Kidney epithelial cell (primary cell): ENCODE results near the gene USP47. TPM values are rescaled to one million over a fixed set of nuclear protein-coding genes. Genes with fewer than 3 reads are reported as not detected.

Experiments used
- DNase-seq: peaks from one replicate; pipeline ENCODE4 v3.0.0-alpha.2; 2010; ENCODE audit warnings: low read depth
- H3K27me3 ChIP-seq: 2 replicates; pipeline ENCODE4 v1.6.0; 2011; ENCODE audit warnings: low read length; ENCODE audit not compliant: control insufficient read depth, insufficient read depth
- H3K36me3 ChIP-seq: 2 replicates; pipeline ENCODE4 v1.5.1; 2011; ENCODE audit warnings: low read length; ENCODE audit not compliant: control insufficient read depth, insufficient read depth
- H3K4me3 ChIP-seq: 2 replicates; pipeline ENCODE4 v1.5.1; 2011; ENCODE audit warnings: low read depth, mild to moderate bottlenecking, control low read depth, low read length
- total RNA-seq: library from RNA; depleted of rRNA; stranded (reverse); fragments of >200 nt; gene quantifications from 2 replicates; pipeline ENCODE4 v1.2.3, GENCODE V29; 2015
- TF ChIP-seq, protein P1 (sequence below): IDR thresholded peaks from 2 replicates; pipeline ENCODE4 v1.5.1; 2011; ENCODE audit warnings: mild to moderate bottlenecking, moderate library complexity, low read length, control low read depth, inconsistent platforms; ENCODE audit not compliant: insufficient read depth, poor library complexity, severe bottlenecking

Gene USP47
- total RNA-seq, 1 donor from 2014 or later, result 46.3 TPM

DNA sequence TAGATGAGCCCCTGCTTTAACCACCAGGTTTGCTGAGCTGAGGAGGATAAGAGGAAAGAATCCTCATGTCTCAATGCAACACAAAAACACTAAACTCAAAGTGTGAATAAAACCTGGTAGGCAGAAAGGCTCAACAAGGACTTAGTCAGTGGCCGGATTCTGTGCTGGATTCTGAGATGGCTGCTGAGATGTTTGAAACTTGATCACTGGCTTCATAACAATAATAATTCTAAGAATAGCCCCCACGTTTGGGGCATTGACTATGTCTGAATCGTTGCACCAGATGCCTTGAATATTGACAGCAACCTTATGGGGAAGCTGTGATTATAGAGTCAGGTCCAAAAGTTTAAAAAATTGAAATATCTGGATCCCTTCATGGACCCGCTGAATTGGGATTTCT, 162.0 kb downstream of the USP47 start:
- Histone ChIP-seq H3K27me3 (no peaks in the 10 kb centered on the region), H3K4me3 (no peak overlapping the region), H3K36me3 (no peaks in the 10 kb centered on the region)
- TF ChIP-seq, protein P1, sequence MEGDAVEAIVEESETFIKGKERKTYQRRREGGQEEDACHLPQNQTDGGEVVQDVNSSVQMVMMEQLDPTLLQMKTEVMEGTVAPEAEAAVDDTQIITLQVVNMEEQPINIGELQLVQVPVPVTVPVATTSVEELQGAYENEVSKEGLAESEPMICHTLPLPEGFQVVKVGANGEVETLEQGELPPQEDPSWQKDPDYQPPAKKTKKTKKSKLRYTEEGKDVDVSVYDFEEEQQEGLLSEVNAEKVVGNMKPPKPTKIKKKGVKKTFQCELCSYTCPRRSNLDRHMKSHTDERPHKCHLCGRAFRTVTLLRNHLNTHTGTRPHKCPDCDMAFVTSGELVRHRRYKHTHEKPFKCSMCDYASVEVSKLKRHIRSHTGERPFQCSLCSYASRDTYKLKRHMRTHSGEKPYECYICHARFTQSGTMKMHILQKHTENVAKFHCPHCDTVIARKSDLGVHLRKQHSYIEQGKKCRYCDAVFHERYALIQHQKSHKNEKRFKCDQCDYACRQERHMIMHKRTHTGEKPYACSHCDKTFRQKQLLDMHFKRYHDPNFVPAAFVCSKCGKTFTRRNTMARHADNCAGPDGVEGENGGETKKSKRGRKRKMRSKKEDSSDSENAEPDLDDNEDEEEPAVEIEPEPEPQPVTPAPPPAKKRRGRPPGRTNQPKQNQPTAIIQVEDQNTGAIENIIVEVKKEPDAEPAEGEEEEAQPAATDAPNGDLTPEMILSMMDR, result no peak
- no peak for DNase-seq

DNA sequence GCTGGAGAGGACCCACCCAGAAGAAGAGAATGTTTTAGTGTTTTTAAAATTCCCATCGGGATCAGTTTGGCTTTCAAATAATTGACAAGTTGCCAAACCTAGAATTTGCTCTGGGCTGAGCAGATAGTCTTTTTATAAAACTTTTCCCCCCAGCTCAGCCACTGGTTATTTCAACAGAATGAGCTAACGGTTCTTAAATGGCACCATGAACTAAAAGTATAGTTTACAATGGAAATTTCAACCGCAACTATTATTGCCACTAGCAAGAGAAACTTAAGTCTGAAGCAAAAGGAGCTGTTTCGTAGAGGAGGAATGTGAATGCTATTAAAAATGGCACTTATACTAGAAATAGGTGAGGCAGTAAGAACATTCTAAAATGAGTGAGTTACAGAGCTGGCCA, 163.3 kb downstream of the USP47 start:
- Histone ChIP-seq H3K4me3 (no peak overlapping the region), H3K36me3 (no peaks in the 10 kb centered on the region), H3K27me3 (no peaks in the 10 kb centered on the region)
- no peak for DNase-seq
- TF ChIP-seq, protein P1, result no peak

DNA sequence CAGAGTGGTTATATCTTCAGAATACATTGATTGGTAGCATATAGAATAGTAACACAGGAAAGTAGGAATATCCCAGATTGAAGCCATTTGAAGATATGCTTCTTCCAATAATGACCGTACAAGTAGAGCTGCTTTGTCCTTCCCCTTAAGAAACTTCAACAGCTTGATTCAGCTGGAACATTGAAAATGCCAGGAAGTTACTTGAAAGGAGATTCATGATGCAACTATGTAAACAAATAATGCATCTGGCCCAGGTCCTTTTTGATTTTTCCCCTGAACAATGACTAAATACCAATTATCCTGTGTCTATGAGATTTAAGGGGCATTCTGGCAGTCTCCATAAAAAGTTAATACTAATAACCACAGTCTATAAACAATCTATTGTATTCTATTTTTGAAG, 163.7 kb downstream of the USP47 start:
- Histone ChIP-seq H3K27me3 (no peaks in the 10 kb centered on the region), H3K36me3 (no peaks in the 10 kb centered on the region), H3K4me3 (no peak overlapping the region)
- DNase-seq, result no peak
- TF ChIP-seq, protein P1, result no peak

DNA sequence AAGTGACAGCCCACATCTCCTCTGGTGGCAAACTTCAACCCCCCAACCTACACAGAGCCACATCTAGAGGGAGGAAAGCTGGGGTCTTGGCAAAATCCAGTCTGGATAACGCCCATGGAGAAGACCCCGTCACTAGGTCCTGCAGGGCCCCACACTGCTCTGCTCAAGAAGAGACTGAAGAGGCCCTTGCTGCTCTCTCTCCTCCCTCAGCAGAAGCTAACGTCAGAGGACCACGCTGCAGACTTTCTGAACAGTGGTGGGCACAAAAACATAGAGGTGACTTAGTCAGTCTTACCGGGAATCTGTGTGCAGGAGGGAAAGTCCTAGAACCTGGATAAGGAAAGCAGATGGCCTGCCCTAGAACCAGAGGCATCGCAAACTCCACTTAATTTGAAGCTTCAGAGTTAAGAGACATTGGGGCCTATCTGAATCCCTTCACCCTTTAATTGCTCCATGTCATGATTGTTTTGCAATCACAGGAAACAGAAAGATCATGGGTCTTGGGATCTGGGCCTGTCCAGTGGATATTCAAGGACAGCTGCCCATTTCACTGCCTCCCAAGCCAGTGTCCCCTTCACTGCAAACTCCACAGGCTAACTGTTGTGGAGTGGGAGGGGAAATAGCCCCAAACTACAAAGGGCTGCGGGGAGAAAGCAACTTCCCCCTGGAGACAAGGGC, 164.9 kb downstream of the USP47 start:
- TF ChIP-seq, protein P1, result no peak
- H3K4me3 ChIP-seq, result no peak overlapping the region
- H3K27me3 ChIP-seq, result no peaks in the 10 kb centered on the region
- H3K36me3 ChIP-seq, result no peaks in the 10 kb centered on the region
- no peak for DNase-seq

DNA sequence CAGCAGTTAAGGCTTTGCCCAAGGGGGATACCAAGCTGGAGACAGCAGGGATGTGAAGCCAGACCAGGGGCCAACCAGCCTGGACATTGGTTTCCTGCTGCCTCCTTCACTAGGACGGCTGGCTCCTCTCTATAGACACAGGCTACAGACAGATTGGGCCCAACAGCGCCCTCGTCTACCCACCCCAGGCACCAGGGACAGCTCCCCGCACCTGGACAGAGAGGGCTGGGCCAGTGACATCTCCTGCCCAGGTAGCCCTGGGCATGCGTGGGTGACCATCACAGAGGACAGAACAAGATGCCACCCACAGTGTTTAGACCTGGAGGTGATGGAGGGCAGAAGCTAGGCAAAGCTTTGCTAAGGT, 165.4 kb downstream of the USP47 start:
- H3K27me3 ChIP-seq, result no peaks in the 10 kb centered on the region
- no peaks in the 10 kb centered on the region for H3K36me3 ChIP-seq
- no peak overlapping the region for H3K4me3 ChIP-seq
- TF ChIP-seq, protein P1, result no peak
- no peak for DNase-seq

DNA sequence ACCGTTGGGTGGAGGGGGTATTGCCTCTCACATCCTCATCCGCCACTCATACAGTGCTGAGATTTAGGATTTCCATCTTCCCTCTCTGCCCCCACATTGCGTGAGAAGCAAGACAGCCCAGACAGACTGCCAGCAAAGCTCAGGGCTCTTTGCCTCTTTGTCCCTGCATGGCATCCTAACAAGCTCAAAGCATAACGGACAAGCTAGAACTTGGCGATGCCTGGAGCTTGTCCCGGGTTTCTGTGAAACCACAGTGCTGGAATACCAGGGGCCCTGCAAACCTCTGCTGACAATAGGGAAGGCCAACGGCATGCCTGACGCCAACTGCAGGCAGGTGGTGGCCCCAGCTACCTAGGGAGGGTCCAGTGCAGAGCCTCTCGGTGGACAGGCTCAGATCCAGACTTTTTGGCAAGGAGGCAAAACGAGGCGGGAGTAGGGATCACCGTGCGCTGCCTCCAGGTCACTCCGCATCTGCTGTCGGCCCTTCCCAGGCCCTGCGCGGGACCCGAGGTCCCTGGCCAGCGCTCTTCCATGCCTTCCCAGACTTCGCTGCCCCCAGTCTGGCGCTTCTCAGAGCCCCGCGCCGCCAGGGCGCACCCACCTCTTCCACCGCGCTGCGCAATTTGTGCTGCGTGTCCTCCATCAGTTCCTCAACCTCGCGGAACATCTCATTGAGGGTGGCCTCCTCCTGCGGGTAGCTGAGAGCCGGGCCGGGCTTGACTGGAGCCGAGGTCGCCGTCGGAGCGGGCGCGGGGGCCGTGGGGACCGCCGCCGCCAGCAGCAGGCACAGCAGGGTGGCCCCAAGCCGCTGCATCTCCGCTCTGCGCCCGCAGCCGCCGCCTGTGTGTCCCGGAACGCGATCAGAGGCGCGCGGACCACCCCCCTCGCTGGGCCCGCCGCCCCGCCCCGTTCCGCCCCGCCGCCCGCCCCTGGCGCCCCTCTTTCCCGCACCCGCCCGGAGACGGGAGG, 166.3 kb downstream of the USP47 start, which contains the start of gene DKK3:
Gene DKK3, minus strand, starts transcription at position 858 of the 969 bp plus-strand sequence. Its CDS starts 44 bp downstream, at position 814.
- Histone ChIP-seq H3K36me3 (no peaks in the 10 kb centered on the region), H3K27me3 (no peaks in the 10 kb centered on the region), H3K4me3 (peak within 1 kb of the TSS; percentile 90)
- TF ChIP-seq, protein P1, result no peak
- no peak for DNase-seq
